ACHN (cell line): ENCODE results near the gene RHD.
A peak's percentile ranks its signal among the peaks of the same experiment; 100 is the strongest.
"Not testable (repeated sequence)": the region's sequence is repeated elsewhere in the genome, so short reads cannot be mapped to it uniquely, and the experiment has no call there.

Experiments used
- DNase-seq: peaks from one replicate; pipeline ENCODE4 v3.0.0-alpha.2; 2015
- in situ Hi-C: cut with HindIII; loops from 2 replicates; pipeline ENCODE4 v1.10.0; 2017; ENCODE audit warnings: low sequenced_read_pairs, low pct_ligation_motif_present, low pct_unique_long_range_greater_than_20kb

RHD gene

GRCh38 chr1:25337483-25338187 is 65.3 kb downstream of the RHD start:
- DNase-seq, in situ Hi-C loops: not testable (repeated sequence)

- peak; percentile 81 for DNase-seq
- in situ Hi-C loops: no loop called here
Observed at GRCh38 chr1:25338188-25338981, 66.1 kb downstream of the RHD start, which contains the start of gene TMEM50A. Gene TMEM50A (plus strand): TSS chr1:25338334. CDS start chr1:25340487, 2,153 bp downstream.

GRCh38 chr1:25338986-25339385 is 66.7 kb downstream of the RHD start:
- peak; percentile 7 for DNase-seq
- in situ Hi-C loops: no loop called here

GRCh38 chr1:25341746-25342145 is 69.4 kb downstream of the RHD start:
- no peak for DNase-seq
- in situ Hi-C loops: no loop called here

- no peak for DNase-seq
- in situ Hi-C loops: no loop called here
Observed at GRCh38 chr1:25342846-25343245, 70.5 kb downstream of the RHD start.

GRCh38 chr1:25343872-25344271 is 71.6 kb downstream of the RHD start:
- in situ Hi-C loops: no loop called here
- peak; percentile 67 for DNase-seq

- no peak for DNase-seq
- in situ Hi-C loops: no loop called here
Observed at GRCh38 chr1:25347556-25347955, 75.2 kb downstream of the RHD start.

GRCh38 chr1:25349606-25350005 is 77.3 kb downstream of the RHD start:
- in situ Hi-C loops: no loop called here
- DNase-seq: no peak

- in situ Hi-C loops: no loop called here
- no peak for DNase-seq
Observed at GRCh38 chr1:25355841-25356395, 83.6 kb downstream of the RHD start.

GRCh38 chr1:25356441-25356840 is 84.1 kb downstream of the RHD start:
- DNase-seq: no peak
- in situ Hi-C loops: no loop called here

- in situ Hi-C loops: no loop called here
Observed at GRCh38 chr1:25356848-25357247, 84.5 kb downstream of the RHD start.

GRCh38 chr1:25360596-25361581 is 88.6 kb downstream of the RHD start:
- peak; percentile 31 for DNase-seq
- in situ Hi-C loops: no loop called here

More at GRCh38 chr1:25356848-25357247, 84.5 kb downstream of the RHD start:
- no peak for DNase-seq

GRCh38 chr1:25361901-25362300 is 89.6 kb downstream of the RHD start:
- DNase-seq: no peak
- in situ Hi-C loops: no loop called here

GRCh38 chr1:25362634-25363559 is 90.6 kb downstream of the RHD start:
- DNase-seq, in situ Hi-C loops: not testable (repeated sequence)

- no peak for DNase-seq
- in situ Hi-C loops: no loop called here
Observed at GRCh38 chr1:25369241-25369640, 96.9 kb downstream of the RHD start.

- DNase-seq: not testable (repeated sequence)
Observed at GRCh38 chr1:25369691-25370271, 97.5 kb downstream of the RHD start.

GRCh38 chr1:25371757-25372156 is 99.4 kb downstream of the RHD start:
- DNase-seq, in situ Hi-C loops: not testable (repeated sequence)

More at GRCh38 chr1:25369691-25370271, 97.5 kb downstream of the RHD start:
- in situ Hi-C loops: not testable (repeated sequence)
